Mononuclear cell (primary cell): Measurements from ENCODE around the gene HOXC4. TPM values are rescaled to one million over a fixed set of nuclear protein-coding genes. Genes with fewer than 3 reads are reported as not detected.

Experiments
- H3K27me3 ChIP-seq: 2 replicates; pipeline ENCODE4 v1.6.0; 2011; ENCODE audit warnings: low read length, control low read depth; ENCODE audit not compliant: insufficient read depth
- H3K4me1 ChIP-seq: 2 replicates; pipeline ENCODE4 v1.5.1; 2011; ENCODE audit warnings: mild to moderate bottlenecking, low read length, control low read depth; ENCODE audit not compliant: insufficient read depth
- H3K4me3 ChIP-seq: 2 replicates; pipeline ENCODE4 v1.5.1; 2011; ENCODE audit warnings: mild to moderate bottlenecking, low read length, moderate library complexity
- H3K9me3 ChIP-seq: 2 replicates; pipeline ENCODE4 v1.5.1; 2011; ENCODE audit warnings: low read depth, mild to moderate bottlenecking, control low read depth, low read length
- total RNA-seq: library from RNA; depleted of rRNA; stranded (reverse); fragments of >200 nt; gene quantifications from one replicate; pipeline ENCODE4 v1.2.3, GENCODE V29; 2012

Gene HOXC4
- total RNA-seq, 1 donor: 0.42 TPM

DNA sequence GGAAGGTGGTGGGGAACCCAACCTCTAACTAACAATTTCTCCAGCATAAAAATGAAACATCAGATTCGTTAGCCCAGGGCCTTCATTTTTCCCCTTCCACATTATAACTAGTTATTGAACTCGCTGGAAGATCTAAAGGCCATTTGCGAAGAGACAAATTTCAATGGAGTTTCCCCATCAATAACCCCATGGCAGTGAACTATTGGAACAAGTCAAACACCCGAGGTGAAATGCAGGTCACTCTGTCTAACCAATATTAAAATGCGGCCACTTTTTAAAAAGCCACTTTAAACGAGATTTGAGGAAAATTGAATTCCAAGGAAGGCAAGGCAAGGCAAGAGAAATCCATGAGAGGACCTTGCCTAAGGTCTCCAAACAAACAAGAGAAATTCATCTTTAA is 4.5 kb upstream of the HOXC4 start:
- H3K27me3 ChIP-seq: peaks cover 99% of the 10 kb centered on the region
- no peak overlapping the region for H3K4me3 ChIP-seq
- no peaks in the 10 kb centered on the region for H3K9me3 ChIP-seq
- peaks cover 28% of the 10 kb centered on the region for H3K4me1 ChIP-seq

DNA sequence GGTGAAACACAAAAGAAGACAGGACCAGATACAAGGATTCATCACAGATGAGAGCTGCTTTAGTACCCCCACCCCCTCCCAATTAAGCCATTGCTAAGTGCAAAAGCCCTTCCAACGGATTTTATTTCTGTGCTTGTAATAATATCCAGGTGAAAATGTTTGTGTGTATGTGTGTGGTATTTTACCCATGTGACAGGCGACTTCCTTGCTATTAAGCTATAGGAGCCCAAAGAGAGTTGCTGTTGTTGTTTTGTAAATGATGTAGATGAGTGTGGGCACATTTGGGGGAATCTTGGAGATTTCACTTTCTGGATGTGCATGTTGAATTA is 3.2 kb upstream of the HOXC4 start:
- Histone ChIP-seq H3K9me3 (no peaks in the 10 kb centered on the region), H3K27me3 (peaks cover 95% of the 10 kb centered on the region), H3K4me3 (no peak overlapping the region), H3K4me1 (peaks cover 28% of the 10 kb centered on the region)

DNA sequence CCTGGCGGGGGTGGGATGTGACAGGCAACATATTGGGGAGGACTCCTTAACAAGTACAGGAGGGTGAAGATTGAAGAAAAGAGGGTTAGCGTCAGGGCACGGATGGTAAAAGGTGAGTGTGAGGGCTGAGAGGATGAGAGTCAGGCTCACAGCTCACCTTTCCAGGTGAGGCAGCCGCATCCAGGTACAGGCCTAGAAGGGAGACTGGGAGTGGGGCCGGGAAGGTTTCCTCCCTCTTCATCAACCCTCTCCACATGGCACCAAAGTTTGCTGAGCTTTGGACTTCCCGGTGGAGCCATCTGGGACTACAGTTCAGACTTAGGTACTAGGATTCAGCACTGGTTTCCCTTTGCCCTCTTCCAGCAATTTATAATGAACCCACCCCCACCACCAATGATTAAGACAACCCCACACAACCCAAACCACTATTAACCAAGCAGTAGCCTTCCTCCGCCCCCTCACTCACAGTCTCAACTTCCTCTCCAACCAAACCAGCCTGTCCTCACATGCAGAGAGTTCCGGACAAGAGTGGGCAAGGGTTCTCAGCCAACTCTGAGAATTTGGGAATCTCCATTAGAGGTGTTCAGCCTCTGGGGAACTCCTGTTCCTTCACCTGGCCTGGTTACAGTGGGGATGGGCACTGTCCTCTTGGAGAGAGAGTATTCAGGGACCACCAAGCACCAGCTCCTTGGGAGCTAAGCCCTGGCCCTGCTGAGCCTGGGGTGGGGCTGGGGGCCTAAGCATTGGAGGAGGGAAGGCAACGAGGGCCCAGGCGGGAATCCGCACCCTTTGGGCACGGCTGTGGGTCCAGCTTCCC is 2.4 kb upstream of the HOXC4 start:
- Histone ChIP-seq H3K4me3 (no peak overlapping the region), H3K27me3 (peaks cover 95% of the 10 kb centered on the region), H3K4me1 (peaks cover 28% of the 10 kb centered on the region), H3K9me3 (no peaks in the 10 kb centered on the region)

DNA sequence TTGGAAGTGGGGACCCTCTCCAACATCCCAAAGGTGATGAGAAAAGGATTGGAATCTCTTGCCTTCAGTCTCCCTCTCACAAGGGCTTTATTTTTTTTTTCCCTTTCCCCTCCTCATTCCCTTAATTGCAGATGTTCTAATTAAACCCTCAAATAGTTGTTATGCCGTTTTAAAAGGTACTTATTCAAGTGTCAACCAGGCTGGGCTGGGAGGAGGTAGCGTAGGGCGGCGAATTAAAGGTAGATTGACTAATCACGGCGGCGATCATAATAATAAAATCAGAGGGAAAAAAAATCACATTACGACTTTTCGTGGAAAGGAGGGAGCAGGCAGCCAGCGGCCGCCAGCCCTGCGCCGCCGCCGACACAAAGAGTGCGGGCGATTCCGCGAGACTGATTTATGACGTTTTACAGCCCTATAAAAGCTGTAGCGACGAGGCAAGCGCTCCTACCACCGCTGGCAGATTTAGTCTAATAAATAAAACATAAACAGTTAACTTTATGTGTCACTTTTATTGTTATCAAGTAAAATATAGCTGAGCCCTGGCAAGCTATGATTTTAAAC is 1.7 kb upstream of the HOXC4 start:
- peaks cover 95% of the 10 kb centered on the region for H3K27me3 ChIP-seq
- H3K4me3 ChIP-seq: no peak overlapping the region
- peaks cover 25% of the 10 kb centered on the region for H3K4me1 ChIP-seq
- no peaks in the 10 kb centered on the region for H3K9me3 ChIP-seq

DNA sequence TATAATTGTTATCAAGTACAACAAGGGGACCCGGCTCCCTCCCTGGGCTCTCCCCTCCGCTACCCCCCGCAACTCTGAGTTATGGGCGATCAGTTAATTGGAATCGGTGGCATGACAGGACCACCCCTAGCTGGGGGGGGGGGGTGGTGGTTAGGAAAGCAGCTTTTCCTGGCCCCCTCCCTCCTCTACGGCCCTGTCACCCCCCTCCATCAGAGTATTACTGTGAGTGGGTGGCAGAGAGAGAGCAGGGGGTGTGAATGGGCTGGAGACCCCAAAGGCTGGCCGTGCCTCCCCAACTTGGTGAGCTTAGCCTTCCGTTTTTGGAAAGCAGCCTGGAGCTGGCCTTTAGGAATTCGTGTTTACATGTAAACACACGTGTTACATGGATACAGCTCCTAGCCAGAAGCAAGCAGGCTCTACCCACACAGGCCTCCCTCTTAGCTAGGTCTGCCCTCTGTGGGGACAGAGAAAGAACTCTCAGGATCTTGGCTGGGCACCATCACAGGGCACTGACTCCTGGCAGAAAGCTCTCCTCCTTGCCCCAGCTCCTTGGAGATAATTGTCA is 1.1 kb upstream of the HOXC4 start:
- Histone ChIP-seq H3K4me3 (no peak overlapping the region), H3K9me3 (no peaks in the 10 kb centered on the region)

DNA sequence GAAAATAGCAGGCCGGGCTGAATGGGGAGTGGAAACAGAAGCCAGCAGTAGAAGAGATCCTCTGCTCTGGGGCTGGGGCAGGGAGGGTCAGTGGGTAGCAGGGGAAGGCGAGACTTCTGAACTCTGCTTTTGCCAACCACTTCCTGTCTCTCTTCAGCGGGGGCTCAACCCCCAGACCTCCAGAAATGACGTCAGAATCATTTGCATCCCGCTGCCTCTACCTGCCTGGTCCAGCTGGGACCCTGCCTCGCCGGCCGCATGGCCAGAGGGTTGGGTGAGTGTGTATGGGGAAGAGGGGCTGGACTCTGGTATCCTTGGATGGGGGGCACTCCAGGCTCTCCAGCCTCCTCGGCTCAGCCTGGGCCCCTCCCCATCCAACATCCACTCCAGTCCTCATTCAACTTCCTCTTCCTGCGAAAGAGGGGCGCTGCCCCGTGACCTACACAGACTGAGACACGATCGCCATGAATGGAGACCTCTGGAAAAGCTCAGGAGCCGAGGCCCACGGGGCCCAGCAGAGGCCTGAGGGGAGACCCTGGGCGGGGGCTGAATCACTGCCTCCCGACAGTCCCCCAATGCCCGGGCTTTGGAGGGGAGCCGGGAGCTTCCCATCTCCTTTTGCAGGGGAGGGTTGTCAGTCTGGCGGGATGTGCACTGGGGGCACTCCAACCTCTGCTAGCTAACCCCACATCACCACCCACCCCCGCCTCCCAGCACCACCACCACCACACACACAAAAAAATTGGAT is 458 bp upstream of the HOXC4 start:
- Histone ChIP-seq H3K27me3 (peaks cover 95% of the 10 kb centered on the region), H3K4me1 (peaks cover 18% of the 10 kb centered on the region), H3K9me3 (no peaks in the 10 kb centered on the region), H3K4me3 (peak overlapping the region; percentile 38)

More for the DNA sequence above, 1.1 kb upstream of the HOXC4 start:
- Histone ChIP-seq H3K4me1 (peaks cover 19% of the 10 kb centered on the region), H3K27me3 (peaks cover 95% of the 10 kb centered on the region)

DNA sequence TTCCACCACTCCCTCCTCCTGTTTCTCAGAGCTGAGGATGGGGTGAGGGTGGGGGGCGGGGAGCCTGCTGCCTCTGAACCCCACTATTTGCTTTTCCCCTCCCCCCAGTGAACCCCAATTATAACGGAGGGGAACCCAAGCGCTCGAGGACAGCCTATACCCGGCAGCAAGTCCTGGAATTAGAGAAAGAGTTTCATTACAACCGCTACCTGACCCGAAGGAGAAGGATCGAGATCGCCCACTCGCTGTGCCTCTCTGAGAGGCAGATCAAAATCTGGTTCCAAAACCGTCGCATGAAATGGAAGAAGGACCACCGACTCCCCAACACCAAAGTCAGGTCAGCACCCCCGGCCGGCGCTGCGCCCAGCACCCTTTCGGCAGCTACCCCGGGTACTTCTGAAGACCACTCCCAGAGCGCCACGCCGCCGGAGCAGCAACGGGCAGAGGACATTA is 1.1 kb downstream of the HOXC4 start:
- H3K27me3 ChIP-seq: peaks cover 95% of the 10 kb centered on the region
- peaks cover 18% of the 10 kb centered on the region for H3K4me1 ChIP-seq
- H3K9me3 ChIP-seq: no peaks in the 10 kb centered on the region
- H3K4me3 ChIP-seq: no peak overlapping the region

DNA sequence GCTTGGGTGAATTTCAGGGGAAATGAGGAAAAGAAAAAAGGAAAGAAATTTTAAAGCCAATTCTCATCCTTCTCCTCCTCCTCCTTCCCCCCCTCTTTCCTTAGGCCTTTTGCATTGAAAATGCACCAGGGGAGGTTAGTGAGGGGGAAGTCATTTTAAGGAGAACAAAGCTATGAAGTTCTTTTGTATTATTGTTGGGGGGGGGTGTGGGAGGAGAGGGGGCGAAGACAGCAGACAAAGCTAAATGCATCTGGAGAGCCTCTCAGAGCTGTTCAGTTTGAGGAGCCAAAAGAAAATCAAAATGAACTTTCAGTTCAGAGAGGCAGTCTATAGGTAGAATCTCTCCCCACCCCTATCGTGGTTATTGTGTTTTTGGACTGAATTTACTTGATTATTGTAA is 1.9 kb downstream of the HOXC4 start:
- no peak overlapping the region for H3K4me3 ChIP-seq
- peaks cover 95% of the 10 kb centered on the region for H3K27me3 ChIP-seq
- peaks cover 14% of the 10 kb centered on the region for H3K4me1 ChIP-seq
- no peaks in the 10 kb centered on the region for H3K9me3 ChIP-seq

DNA sequence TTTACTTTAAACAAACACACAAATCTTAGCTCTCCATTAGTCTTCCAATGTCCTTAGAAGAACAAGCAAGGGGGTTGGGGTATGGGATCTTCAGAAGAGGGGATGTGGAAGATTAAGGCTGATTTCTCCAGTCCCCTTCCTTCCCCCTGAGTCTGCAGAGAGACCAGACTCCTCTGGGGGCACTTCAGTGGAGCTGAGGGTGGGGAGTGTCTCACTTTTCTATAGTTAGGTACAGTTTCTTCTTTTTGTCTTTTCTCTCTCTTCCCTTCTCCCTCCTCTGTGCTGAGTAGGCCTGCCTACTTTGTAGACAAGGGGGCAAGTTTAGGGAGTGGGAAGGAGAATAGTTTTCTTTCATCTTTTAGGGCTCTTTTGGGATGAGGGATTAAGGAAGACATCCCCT is 2.5 kb downstream of the HOXC4 start:
- no peaks in the 10 kb centered on the region for H3K9me3 ChIP-seq
- peaks cover 95% of the 10 kb centered on the region for H3K27me3 ChIP-seq
- no peak overlapping the region for H3K4me3 ChIP-seq
- H3K4me1 ChIP-seq: peaks cover 11% of the 10 kb centered on the region

DNA sequence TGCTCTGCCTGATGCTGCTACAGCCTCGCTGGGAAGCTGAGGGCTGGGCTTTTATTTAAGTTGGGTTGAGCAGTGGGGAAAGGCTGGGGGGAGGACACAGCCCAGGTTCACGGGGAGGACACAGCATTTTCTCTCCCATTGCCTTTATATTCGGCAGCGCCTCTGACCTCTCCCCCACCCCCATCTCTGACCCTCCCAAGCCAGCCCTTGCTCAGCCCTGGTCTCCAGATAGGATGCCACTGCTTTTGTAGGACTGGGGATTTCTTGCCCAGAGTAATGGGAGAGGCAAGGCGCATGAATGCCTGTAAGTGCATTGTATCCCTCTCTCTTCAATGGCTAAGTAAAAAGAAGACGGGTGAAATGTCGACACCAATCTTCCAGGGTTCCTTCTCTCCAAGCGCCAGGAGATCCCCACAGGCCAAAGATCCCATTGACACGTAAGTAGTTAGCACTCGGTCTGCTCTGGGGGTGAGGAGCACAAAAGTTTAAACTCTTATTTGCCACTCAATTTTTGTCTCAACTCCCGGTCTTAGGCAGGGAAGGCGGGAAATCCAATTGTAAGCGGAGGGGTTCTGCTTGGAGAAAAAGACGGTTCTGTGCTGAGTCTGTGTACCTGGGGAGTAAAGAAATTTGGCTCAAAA is 4.6 kb downstream of the HOXC4 start:
- no peak overlapping the region for H3K4me3 ChIP-seq
- peaks cover 92% of the 10 kb centered on the region for H3K27me3 ChIP-seq
- H3K9me3 ChIP-seq: no peaks in the 10 kb centered on the region

DNA sequence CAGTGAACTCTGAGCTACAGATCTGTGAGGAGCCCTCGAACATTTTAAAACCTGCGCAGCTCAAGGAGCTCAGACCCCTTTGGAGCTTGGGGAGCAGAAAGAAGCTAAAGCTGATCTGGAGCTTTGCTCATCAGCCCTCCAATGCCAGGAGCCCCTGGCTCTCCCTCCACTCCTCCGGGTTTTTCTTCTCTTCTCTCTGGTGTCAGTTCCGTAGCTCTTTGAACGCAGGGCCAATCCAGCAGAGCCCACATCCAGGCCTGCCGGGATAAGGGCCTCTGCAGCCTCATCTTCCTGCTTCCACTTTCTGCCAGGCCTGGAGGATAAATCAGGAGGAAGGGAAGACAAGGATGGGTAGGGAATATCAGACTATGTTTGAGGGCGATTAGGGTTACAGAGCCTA is 6.0 kb downstream of the HOXC4 start:
- peaks cover 89% of the 10 kb centered on the region for H3K27me3 ChIP-seq
- H3K9me3 ChIP-seq: no peaks in the 10 kb centered on the region
- no peak overlapping the region for H3K4me3 ChIP-seq
- H3K4me1 ChIP-seq: no peaks in the 10 kb centered on the region

More for the DNA sequence above, 4.6 kb downstream of the HOXC4 start:
- H3K4me1 ChIP-seq: peaks cover 1% of the 10 kb centered on the region

DNA sequence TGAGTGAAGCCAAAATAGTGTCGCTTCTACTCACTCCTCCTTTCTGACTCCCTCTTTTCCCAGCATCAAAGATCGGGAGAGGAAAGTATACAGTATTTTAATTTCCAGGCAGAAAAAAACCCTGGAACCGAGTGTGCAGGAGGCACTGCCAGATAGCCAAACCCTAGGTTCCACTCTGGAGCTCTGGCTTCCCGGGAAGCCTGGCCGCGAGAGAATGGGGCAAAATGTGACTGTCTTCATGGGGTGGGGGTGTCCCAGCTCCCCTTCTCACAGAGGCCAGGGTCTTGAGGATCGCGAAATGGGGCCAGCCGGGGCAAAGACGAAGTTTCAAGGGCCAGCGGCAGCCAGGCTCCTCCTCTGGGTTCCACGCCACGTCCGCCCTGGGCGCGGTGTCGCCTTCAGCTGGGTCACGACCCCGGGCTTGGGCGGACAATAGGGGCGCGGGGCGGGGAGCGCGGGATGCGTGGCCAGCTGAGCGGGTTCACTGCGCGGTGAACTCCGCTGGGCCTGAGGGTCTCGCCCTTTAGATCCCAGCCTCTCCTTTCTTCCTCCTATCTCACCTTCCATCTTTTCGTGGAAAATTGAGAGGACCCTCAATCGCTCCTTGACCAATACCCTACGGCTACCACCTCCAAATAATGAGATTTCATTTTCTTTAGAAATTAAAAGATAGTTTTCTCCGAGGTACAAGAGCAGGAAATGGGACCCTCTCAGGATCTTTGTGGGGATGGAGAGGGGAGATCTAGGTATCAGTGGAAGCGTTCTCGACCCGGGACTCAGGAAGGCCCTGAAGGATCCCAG is 6.7 kb downstream of the HOXC4 start:
- H3K4me1 ChIP-seq: no peaks in the 10 kb centered on the region
- no peaks in the 10 kb centered on the region for H3K9me3 ChIP-seq
- peaks cover 85% of the 10 kb centered on the region for H3K27me3 ChIP-seq
- H3K4me3 ChIP-seq: no peak overlapping the region

DNA sequence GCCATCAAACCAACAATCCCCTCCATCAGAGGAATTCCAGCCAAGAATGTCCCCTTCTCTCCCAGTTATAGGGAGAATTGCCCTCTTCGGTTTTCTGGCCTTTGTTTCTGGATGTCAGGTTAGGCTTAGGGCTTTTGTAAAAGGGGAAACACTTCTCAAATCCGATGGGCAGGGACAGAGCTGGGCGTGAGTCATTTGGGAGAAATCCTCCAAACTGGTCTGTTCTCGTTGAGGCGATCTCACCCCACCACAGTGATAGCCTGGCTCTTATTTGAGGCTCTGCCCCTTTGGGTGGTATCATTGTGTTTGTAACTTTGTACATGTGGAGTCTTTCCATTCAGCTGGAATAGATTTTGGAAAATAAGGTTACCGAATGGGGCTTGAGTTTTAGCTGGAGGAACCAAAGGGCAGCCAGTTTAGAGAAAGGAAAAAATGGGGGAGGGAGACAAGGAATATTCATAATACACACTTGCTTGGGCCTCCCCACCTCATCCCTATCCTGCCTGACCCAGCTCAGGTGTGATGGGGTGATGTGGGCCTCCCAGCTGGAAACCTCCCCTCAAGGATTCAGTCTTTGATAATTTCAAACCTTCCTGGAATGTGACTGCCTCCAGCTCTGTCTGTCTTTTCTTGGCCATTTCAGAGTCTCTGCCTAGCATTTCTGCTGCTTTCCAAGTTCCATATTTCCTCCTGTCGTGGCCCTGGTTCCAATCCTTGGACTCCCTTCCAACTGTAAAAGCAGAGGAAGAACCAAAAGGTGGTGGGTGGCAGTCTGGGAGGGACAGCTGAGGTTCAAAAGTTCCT is 7.5 kb downstream of the HOXC4 start:
- H3K4me1 ChIP-seq: no peaks in the 10 kb centered on the region
- no peaks in the 10 kb centered on the region for H3K9me3 ChIP-seq
- H3K27me3 ChIP-seq: peaks cover 85% of the 10 kb centered on the region
- H3K4me3 ChIP-seq: no peak overlapping the region
